22Rv1 (cell line): ENCODE data around the gene HOXA10.

Experiments used
- ZFX ChIP-seq: fragments of 450-650 bp; IDR thresholded peaks from 2 replicates; pipeline ENCODE4 v1.6.1; 2017; ENCODE audit warnings: antibody characterized with exemption, borderline replicate concordance
- TF ChIP-seq, protein P1 (sequence below): fragments of 450-650 bp; IDR thresholded peaks from 2 replicates; pipeline ENCODE4 v1.5.1; 2017; ENCODE audit warnings: mild to moderate bottlenecking

- TF ChIP-seq, protein P1, sequence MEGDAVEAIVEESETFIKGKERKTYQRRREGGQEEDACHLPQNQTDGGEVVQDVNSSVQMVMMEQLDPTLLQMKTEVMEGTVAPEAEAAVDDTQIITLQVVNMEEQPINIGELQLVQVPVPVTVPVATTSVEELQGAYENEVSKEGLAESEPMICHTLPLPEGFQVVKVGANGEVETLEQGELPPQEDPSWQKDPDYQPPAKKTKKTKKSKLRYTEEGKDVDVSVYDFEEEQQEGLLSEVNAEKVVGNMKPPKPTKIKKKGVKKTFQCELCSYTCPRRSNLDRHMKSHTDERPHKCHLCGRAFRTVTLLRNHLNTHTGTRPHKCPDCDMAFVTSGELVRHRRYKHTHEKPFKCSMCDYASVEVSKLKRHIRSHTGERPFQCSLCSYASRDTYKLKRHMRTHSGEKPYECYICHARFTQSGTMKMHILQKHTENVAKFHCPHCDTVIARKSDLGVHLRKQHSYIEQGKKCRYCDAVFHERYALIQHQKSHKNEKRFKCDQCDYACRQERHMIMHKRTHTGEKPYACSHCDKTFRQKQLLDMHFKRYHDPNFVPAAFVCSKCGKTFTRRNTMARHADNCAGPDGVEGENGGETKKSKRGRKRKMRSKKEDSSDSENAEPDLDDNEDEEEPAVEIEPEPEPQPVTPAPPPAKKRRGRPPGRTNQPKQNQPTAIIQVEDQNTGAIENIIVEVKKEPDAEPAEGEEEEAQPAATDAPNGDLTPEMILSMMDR, result peak; percentile 20; the same call in 1 of the 2 replicates
- TF ChIP-seq ZFX, result no peak
These were observed 18.2 kb downstream of the HOXA10 start for GRCh38 chr7:27155816-27156507.
